GM23248 (cell line): ENCODE results near the gene SHCBP1L.

ENCODE experiments used
- EZH2 ChIP-seq: fragments of 200-600 bp; sonication (generic); IDR thresholded peaks from 2 replicates; pipeline ENCODE4 v1.6.1; 2018; ENCODE audit warnings: antibody characterized with exemption, mild to moderate bottlenecking; ENCODE audit not compliant: insufficient read depth, poor library complexity, severe bottlenecking
- EZH2phosphoT487 ChIP-seq: fragments of 200-600 bp; sonication (generic); IDR thresholded peaks from 2 replicates; pipeline ENCODE4 v1.6.1; 2018; ENCODE audit warnings: antibody characterized with exemption, moderate library complexity, mild to moderate bottlenecking, low read depth; ENCODE audit not compliant: insufficient read depth

DNA sequence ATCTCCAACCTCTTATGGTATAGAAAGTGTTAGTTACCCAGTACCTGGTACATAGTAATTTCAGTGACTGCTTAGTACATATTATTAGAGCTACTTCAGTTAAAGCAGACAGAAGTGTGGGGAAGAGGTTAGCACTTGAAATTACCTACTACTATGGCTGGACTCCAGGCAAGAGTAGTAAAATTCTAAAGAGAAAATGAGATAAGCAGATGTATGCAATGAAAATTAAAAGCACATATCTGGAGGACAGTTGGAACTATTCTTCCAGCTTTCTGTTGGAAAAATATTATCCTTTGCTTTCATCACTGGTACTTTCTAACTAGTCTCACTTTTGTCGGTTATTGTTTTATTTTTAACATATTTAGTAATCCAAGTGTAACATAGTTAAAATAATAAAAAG is 90.1 kb downstream of the SHCBP1L start:
- TF ChIP-seq EZH2 (no peak), EZH2phosphoT487 (no peak)
